ENCODE measurements around the gene CARD10.
"Not testable (repeated sequence)": the region's sequence is repeated elsewhere in the genome, so short reads cannot be mapped to it uniquely, and the experiment has no call there.

CARD10 gene

DNA sequence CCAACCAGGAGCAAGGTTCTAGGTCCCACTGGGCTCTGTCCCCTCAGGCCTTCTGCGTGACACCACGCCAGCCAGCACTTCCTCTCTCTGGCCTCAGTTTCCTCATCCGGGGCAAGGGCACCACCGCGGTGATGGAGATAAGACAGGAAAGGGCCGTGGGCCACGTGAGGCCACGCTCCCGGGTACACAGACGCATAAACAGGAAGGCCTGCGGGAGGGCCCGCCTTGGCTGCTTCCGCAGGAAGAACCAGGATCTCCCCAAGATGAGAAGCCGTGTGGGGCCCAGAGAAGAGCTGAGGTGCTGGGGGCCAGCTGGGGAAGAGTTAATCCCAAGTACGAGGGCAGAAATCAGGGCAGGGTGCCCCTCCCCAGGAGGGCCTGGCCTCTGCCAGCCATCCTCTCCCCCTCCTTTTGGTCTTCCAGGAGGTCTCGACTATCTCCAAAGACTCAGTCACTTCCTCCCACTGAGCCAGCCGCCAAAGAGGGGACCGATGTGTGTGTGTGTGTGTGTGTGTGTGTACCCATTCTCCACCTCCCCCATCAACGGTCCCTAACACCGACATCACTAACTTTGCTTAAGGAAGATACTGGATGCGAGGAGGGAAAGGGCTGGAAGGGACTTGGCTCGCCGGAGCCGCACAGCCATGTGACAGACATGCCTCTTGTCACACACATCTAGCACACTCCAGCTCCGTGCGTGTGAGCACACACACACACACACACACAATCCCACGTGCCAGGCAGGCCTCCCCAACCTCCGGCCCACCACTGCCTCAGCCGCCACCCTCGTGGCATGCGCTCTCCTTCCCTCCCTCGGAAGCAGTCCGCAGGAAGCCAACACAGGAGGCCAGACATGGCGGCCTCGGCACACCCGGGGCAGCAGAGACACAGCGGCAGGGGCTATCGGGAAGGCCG lies 34.5 kb downstream of the CARD10 start:
- DNase-seq: peak; percentile 73 to 80

DNA sequence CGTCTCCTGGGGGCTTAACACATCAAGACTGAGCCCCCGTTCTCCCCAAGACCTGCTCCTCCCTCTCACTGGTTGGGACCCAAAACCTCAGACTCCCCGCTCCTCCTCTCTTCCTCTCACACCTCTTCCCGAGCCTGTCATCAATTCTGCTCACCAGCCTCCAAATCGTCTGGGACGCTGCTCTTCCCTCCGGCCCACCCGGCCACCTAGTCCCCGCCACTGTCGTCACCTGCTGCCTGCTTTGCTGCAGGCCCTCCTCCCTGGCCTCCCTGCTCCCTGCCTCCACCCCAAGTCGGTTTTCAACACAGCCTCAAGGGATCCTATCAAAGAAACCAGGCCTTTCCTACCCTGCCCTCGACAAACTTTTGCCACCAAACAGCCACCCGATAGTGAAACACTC lies 36.2 kb downstream of the CARD10 start:
- no peak for DNase-seq

DNA sequence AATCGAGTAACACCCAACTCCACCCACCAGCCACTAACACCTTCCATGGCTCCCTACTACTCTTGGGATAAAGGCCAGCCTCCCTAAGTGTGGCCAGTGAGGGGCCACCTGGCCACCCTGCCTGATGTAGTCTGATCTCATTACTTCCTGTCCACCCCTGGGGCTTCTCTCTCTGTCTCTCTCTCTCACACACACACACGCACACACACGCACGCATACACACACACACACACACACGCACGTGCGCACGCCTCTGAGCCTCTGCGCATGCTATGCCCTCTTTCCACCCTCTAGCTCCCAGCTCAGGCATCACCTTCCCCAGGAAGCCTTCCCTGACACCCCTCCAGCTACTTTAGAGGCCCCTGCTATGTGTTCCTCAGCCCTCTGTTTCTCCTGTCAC lies 37.0 kb downstream of the CARD10 start:
- DNase-seq: no peak

DNA sequence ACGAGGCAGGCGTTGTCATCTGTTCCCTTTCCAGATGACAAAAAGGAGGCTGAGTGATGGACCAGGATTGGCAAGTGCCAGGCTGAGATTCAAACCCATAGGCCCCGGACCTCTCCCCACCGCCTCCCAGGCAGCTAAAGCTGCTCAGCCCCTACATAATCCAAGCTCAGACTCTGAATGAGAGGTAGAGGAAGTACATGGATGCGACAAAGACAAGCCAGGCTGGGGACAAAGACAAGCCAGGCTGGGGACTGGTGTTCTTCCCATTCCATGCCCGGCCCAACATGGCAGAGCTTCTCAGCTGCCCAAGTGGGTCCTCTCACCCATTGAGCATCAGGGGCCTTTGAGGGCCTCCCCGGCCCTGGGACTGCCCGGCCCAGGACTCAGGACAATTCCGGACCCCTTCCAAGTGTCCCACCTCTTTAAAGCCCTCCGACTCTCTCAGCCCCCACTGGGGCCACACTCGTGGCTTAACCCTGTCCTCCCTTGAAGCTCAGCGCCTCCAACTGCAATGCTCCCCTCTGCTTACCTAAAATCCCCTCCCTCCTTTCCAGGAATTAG lies 37.8 kb downstream of the CARD10 start:
- DNase-seq: no peak

DNA sequence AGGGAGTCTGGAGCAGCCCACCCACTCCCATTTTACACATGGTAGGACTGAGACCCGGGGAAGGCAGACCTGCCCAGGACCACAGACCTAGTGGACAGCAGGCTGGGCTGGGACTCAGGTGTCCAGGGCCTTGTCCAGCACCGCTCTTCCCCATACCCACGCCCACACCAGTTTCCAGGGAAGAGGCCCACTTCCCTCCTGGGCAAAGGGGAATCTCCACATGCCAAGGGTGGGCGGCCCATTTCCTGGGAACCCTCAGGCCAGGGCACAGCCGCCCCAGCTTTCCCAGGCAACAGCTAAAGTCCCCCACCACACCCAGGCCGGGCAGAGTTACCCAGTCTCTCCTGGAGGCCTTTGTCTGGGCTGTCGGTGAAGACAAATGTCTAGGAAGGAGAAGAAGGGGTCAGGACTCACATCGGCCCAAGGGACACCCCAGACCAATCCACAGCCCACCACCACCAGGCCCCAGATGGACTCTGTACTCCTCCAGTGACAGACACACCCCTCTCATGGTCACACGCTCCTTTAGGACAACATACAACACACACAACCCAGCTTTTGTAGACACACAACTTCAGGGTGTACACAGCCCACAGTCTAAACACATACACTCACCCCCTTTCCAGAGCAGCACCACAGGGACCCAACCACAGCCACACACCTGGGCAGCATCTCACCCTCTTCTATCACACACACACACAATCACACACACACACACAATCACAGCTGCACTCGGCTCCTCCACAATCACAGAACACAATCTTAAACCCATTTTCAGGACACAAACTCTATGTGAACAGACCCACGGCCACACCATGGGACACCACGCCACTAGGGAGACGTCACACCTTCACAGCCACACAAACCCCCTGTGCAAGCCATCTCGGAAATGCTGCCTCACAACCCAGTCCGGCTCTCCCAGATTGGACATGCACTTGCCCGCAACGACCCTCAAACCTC lies 38.5 kb downstream of the CARD10 start:
- DNase-seq: no peak

DNA sequence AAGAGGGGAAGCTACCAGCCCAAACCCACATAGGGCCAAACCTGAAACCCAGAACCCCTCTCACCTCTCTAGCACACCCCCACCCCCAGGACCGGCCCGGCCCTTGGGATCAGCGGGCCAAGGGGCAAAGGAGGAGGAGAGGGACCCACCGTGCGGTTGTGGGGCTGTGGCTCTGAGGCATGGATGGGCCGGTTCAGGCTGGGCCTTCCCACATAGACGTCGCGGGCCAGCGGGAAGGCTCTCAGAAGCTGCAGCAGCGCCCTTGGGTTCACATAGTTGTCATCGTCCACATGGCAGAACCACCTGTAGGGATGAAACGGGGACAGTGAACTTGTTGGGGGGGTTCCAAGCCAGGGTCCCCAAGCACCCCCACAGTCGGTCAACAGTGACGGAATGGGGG lies 40.0 kb downstream of the CARD10 start:
- no peak for DNase-seq

DNA sequence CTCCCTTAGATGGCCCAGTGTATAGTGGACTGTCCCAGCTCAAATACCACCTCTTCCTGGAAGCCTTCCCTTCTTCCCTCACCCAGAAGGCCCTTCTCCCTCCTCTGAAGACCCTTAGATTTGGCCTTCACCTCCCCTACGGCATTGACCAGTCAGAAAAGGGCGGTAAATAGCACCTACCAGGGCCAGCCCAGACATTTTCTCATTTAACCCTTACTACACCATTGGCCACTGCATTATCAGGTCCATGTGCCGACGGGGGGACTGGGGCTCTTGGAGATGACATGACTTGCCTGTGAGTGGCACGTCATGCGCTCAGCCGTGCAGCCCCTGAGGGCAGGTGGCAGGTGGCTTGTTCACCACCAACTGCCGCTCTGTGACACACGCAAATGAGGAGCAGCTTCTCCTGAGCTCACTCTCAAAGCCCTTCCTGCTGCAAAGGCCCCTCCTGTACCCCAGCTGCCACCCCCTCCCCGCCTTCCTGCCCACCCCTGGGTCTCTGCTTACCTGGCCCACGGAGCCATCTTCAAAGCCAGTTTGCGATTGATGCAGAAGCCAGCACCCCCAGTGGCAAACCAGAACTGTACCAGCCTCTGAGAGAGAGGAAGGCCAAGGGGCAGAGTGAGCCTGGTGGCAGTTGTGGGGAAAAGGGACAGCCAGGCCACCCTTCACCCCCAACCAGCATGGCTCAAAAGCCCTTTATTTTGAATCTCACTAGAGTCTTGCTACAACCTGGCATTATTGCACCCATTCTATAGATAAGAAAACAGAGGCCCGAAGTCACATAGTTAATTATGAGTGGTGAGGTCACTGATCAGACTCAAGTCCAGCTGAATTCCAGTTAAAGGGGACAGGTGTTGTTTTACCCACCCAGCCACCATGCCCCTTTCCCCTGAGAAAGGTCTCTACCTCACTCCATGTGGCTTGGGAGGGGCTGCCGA lies 42.6 kb downstream of the CARD10 start:
- DNase-seq: no peak

DNA sequence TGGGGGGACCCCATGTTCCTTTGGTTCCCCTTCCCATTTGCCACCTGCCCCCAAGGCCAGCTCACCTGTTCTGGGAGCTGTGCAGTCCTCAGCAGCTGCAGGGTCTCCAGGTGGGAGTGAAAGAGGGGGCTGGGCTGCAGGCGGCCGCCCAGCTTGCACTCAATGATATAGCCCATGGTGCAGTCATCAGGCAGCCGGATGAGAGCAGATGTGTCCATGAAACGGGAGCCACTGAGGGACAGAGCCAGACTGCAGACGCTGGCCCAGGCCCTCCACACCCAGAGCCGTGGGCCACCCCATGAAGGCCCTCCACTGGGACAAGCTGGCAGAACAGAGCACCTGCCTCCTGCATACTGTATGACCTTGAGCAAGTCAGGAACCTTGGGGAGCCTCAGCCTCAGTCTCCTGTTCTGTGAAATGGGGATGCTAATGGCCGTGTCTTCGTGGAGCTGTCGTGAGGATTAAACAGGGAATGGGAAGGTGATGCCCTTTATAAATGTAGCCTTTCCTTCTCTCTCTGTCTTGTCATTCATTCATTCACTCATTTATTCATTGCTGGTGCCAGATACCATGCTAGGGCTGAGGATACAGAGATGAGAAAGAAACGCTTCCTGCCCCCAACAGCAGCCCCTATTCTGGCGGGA lies 44.6 kb downstream of the CARD10 start:
- no peak for DNase-seq

DNA sequence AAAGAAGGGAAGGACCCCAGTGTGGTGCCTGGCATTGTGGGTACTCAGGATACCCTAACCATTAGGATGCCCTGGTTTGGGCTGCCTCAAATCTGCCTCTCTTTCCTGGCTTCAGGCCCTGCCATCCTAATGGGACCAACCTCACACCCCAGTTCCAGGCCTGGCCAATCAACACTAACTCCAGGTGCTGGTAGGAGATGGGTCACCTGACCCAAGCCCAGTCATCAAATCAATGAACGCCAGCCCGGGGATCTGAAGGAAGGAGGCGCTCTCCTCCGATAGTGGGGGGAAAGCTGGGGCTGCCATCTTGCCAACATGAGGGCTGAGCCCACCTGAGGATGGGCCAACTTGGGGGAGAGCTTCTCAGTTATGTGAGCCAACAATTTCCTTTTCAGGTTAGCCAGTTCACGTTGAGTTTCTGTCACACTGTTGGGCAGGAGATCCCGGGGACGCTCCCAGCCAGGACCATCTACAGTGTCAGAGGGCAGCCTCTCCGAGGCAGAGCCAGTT lies 45.7 kb downstream of the CARD10 start:
- no peak for DNase-seq

DNA sequence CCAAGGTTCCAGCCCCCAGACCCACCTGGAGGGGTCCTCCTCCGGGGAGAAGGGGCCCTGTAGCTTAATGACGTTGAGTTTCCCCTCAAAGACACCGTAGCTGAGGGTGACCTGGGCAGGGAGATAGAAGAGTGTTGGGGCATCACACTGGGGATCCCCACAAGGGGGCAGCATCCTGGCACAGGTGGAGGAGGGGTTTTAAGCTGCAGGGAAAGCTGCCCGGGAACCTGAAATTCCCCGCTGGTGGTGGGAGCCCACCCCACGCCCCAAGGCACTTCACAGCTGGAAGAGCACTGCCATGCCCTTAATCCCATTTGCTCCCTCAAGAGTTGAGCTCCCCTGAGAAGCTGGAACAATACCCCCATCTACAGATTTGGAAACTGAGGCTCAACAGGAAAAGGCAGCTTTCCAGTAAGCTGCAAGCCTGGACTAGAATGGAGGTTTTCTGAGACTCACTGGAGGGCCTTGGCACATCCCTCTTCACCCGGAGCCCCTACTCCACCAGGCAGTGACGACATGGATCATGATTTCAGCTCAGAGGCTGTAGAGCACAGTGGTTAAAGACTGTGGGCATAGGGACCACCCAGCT lies 46.7 kb downstream of the CARD10 start:
- peak; percentile 37 to 57 for DNase-seq

DNA sequence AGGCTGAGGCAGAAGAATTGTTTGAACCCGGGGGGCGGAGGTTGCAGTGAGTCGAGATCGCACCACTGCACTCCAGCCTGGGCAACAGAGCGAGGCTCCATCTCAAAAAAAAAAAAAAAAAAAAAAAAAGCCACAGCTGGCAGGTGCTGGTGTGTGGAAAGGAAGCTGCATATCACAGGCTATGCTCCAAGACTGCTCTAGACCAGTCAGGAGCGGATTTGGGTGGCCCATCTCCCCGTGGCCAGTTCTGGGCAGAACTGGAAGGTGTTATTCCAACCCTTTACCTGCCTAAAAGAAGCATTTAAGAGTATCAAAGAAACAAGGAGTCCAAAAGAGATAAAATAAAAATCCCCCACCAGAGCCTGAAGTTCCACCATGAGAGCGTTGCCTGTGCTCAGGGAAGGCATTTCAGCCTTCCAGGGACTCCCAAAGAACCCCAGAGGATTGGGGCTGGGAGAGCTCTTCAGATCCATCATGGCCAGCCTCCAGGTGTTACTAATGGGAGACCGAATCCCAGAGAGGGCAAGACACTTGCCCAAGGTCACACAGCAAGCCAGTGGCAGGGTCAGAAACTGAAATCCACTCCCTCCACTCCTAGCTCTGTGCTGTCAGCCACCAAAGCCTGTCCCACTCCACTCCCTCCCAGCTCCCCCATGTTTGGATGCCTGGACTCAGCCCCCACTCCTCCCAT lies 47.3 kb downstream of the CARD10 start:
- DNase-seq: no peak

DNA sequence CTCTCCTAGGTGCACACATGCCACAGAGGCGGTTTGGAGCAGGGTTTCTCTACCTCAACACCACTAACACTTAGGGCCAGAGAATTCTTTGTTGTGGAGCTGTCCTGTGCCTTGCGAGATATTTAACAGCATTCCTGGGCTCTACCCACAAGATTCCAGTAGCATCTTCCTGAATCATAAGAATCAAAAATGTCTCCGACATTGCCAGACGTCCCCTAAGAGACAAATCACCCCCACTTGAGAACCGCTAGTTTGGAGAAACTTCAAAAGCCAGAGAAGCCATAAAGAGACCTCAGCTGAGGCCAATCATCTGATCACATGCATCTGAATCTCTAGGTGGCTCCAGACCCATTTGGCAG lies 49.1 kb downstream of the CARD10 start:
- no peak for DNase-seq

DNA sequence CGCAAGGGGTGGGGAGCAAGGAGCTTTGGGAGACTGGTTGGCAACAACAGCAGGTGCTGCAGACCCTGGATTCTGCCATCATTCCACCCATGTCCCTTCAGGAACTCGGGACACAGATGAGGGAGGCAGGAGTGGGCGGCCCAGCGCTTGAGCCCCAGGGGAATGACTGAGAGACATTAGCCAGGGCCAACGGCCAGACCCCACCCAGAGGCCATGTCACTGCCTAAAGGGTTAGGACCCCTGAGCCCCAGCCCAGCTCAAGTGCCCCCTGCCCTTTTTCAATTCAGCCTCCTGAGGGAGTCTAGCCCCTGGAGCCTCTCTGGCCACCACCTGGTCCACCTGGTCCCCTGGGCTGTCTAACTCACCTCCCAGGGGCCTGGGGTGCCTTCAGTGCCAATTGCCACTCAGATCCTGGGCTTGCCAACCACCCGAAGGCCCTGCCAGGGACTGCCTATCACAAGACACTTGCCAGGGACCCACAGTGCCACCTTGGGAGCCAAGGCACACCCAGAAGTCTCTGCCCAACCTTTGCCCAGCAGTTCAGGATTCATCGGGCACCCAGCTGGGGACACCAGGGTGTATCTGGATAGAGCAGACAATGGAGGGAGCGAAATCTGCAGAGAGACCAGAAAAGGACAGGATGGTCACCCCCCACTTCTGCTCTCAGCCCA lies 49.7 kb downstream of the CARD10 start:
- DNase-seq: no peak

DNA sequence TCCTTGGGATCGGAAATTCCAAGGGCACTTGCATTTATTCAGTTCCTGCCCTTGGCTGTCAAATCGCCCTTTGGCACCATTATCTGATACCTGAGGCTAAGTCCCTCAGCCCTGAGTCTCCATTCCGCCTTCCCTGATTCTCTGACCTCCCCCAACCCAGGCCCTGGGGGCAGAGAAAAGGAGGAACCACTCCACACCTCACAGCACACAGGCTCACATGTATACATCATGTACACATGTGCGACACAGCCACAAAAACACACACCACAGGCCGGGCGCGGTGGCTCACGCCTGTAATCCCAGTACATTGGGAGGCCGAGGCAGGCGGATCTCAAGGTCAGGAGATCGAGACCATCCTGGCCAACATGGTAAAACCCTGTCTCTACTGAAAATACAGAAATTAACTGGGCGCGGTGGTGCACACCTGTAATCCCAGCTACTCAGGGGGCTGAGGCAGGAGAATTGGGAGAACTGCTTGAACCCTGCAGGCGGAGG lies 51.0 kb downstream of the CARD10 start:
- DNase-seq: not testable (repeated sequence)

DNA sequence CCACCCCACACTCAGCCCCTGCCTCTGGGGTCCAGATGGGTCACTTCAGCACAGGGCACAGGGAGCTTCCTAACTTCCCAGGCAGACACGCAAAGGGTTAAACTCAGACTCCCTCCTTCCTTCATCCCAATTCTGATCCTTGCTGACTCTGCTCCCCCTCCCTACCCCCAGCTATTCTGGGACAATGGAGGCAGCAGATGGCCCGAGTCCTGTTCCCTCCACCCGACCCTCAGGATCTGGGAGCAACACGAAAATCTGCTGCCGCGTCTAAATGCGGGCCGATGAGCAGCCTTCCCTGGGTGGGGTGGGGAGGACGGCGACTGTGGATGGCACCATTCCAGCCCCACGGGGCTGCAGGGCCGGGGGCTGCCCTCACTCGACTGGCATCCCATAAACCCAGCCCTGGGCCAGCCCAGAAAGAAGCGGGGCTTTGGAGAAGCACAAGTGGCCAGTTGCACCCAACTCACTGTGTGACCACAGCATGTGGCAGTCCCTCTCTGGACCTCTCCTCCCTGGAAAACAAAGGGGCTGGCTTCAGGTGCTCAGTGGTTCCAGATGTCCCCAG lies 51.7 kb downstream of the CARD10 start:
- DNase-seq: no peak

DNA sequence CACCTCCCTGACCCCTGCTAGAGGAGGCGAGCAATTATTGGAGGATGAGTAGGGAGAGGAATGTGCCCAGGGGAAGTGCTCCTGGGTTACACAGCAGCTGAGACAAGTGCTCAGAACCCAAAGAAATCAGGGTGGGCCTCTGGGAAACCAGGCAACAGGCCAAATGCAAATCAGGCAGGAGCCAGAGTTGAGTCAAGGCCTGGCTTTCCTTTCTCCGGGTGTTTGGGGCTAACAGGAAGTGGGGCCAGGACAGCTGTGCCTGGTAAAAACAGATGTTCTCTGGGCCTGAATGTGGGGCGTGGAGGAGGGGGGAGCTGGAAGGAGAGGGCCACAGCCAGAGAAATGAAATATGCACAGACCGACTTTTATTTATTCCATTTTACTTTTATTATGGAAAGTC lies 55.0 kb downstream of the CARD10 start:
- no peak for DNase-seq

DNA sequence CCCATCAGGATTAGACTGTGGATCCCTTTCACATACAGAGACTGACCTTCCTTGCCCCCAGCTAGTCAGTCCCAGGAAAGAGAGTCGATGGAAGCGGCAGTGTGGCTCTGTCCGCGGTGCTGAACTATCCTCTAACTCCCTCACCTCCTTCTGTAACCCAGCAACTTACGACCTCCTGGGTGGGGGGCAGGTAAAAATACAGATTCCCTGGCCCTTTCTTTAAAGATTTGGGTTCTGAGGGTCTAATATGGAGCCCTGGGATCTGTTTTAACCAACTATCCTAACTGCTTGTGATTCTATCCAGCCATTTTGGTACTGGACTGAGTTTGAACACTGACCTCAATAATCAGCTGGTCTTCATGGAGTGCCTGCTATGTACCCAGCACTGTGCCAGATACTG lies 56.2 kb downstream of the CARD10 start:
- DNase-seq: no peak

DNA sequence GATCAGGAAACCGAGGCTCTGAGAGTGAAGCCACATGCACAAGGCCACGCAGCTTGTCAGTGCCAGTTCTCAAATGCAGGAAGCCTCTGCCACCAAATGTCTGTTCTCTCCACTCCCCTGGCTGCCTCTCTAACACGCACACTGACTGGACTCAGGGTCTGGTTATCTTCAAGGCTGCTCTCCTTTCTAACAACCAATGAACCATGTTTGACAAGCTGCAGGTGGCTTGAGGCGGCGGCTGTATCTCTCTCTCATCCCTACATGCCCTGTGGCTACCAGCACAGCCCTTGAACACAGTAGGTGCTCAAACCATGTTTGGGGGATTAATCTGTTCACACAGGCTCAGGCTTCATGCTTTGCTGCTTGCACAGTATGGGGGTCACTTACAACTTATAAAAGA lies 56.8 kb downstream of the CARD10 start:
- no peak for DNase-seq

DNA sequence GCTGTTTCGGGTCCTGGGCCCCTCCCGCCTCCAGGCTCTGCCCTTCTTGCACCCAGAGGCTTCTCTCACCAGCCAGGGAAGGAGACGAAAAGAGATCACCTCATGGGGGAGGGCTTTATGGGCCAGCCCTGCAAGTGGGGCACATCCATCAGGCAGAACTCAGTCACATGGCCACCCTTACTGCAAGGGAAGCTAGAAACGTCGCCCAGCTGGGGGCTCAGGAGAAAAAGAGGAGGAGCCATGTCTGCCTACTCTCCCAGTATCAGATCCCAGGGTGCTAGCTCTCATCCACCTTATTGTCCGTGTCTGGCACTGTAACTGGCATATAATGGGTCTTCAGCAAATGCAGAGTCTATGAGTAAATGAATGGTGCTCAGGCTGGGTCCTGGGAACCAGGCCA lies 57.3 kb downstream of the CARD10 start:
- no peak for DNase-seq
